ENCODE data around the gene OS9. TPM values are rescaled to one million over a fixed set of nuclear protein-coding genes. Genes with fewer than 3 reads are reported as not detected.

The OS9 gene
- total RNA-seq, 1 donor from 2014 or later: 133 TPM

- intact Hi-C loops (cut with DNase I): no loop called here
These were observed 65.5 kb downstream of the OS9 start for GRCh38 chr12:57759360-57759980.

GRCh38 chr12:57760347-57760982, 66.5 kb downstream of the OS9 start:
- DNase-seq (ENCODE audit: low spot score): no peak

More at GRCh38 chr12:57759360-57759980, 65.5 kb downstream of the OS9 start:
- DNase-seq (ENCODE audit: low spot score): no peak

GRCh38 chr12:57761391-57761998, 67.6 kb downstream of the OS9 start:
- intact Hi-C loops (cut with DNase I): no loop called here
- DNase-seq (ENCODE audit: low spot score): no peak

More at GRCh38 chr12:57760347-57760982, 66.5 kb downstream of the OS9 start:
- intact Hi-C loops (cut with DNase I): no loop called here

- no peak for DNase-seq (ENCODE audit: low spot score)
- intact Hi-C loops (cut with DNase I): no loop called here
These were observed 68.5 kb downstream of the OS9 start for GRCh38 chr12:57762463-57762862.

- intact Hi-C loops (cut with DNase I): no loop called here
- no peak for DNase-seq (ENCODE audit: low spot score)
These were observed 70.1 kb downstream of the OS9 start for GRCh38 chr12:57763881-57764661.

- no peak for DNase-seq (ENCODE audit: low spot score)
- intact Hi-C loops (cut with DNase I): no loop called here
These were observed 70.7 kb downstream of the OS9 start for GRCh38 chr12:57764662-57765002.

GRCh38 chr12:57765003-57765697, 71.2 kb downstream of the OS9 start:
- DNase-seq (ENCODE audit: low spot score): no peak
- intact Hi-C loops (cut with DNase I): no loop called here

GRCh38 chr12:57765698-57766463, 71.9 kb downstream of the OS9 start:
- intact Hi-C loops (cut with DNase I): no loop called here
- no peak for DNase-seq (ENCODE audit: low spot score)

GRCh38 chr12:57766464-57767304, 72.8 kb downstream of the OS9 start, which contains the start of gene CYP27B1:
Gene CYP27B1, minus strand, starts transcription at chr12:57767078. Its CDS starts 37 bp downstream, at chr12:57767041.
- intact Hi-C loops (cut with DNase I): no loop called here
- no peak for DNase-seq (ENCODE audit: low spot score)

- DNase-seq (ENCODE audit: low spot score): no peak
These were observed 73.4 kb downstream of the OS9 start for GRCh38 chr12:57767305-57767698.

GRCh38 chr12:57767876-57768275, 73.9 kb downstream of the OS9 start:
- intact Hi-C loops (cut with DNase I): no loop called here
- DNase-seq (ENCODE audit: low spot score): no peak

More at GRCh38 chr12:57767305-57767698, 73.4 kb downstream of the OS9 start:
- intact Hi-C loops (cut with DNase I): no loop called here

- no peak for DNase-seq (ENCODE audit: low spot score)
- intact Hi-C loops (cut with DNase I): no loop called here
These were observed 75.7 kb downstream of the OS9 start for GRCh38 chr12:57769594-57769993.

- intact Hi-C loops (cut with DNase I): loop anchor here (2.0 kb wide), 1 partner anchor 18 kb away; the partner anchor contains the start of gene CDK4
- no peak for DNase-seq (ENCODE audit: low spot score)
These were observed 76.8 kb downstream of the OS9 start for GRCh38 chr12:57770734-57771133.

Small RNA genes within 50 kb of the gene (microRNA-seq; reads per million reads assigned to microRNA genes)
- gene MIR6759: not detected

Other genes with a start within 250 kb of the OS9 start
- 0.73 TPM for gene INHBE, start 238.8 kb upstream of the OS9 start, total RNA-seq
- 0.83 TPM for gene GLI1, start 234.3 kb upstream of the OS9 start, total RNA-seq
- 5.9 TPM for gene ARHGAP9, start 214.3 kb upstream of the OS9 start, total RNA-seq
- gene MARS1, start 206.1 kb upstream of the OS9 start, total RNA-seq: 89.2 TPM
- 24.0 TPM for gene DDIT3, start 173.6 kb upstream of the OS9 start, total RNA-seq
- 39.9 TPM for gene MBD6, start 171.3 kb upstream of the OS9 start, total RNA-seq
- gene DCTN2, start 146.9 kb upstream of the OS9 start, total RNA-seq: 100 TPM
- gene KIF5A, start 144.1 kb upstream of the OS9 start, total RNA-seq: 0.22 TPM
- 17.9 TPM for gene PIP4K2C, start 102.9 kb upstream of the OS9 start, total RNA-seq
- gene DTX3, start 89.3 kb upstream of the OS9 start, total RNA-seq: 31.0 TPM
- gene ARHGEF25, start 82.7 kb upstream of the OS9 start, total RNA-seq: 15.0 TPM
- 11.1 TPM for gene B4GALNT1, start 60.9 kb upstream of the OS9 start, total RNA-seq
- gene AGAP2, start 44.6 kb downstream of the OS9 start, total RNA-seq: 6.1 TPM
- gene TSPAN31, start 50.9 kb downstream of the OS9 start, total RNA-seq: 25.1 TPM
- gene CDK4, start 58.2 kb downstream of the OS9 start, total RNA-seq: 46.3 TPM
- gene MARCHF9, start 61.0 kb downstream of the OS9 start, total RNA-seq: 13.1 TPM
- gene CYP27B1, start 72.9 kb downstream of the OS9 start, total RNA-seq: 0.24 TPM
- gene METTL1, start 78.0 kb downstream of the OS9 start, total RNA-seq: 13.3 TPM
- 1.6 TPM for gene EEF1AKMT3, start 78.5 kb downstream of the OS9 start, total RNA-seq
- gene TSFM, start 88.7 kb downstream of the OS9 start, total RNA-seq: 47.7 TPM
- 3.5 TPM for gene AVIL, start 124.6 kb downstream of the OS9 start, total RNA-seq
- 89.2 TPM for gene CTDSP2, start 152.6 kb downstream of the OS9 start, total RNA-seq
- 6.2 TPM for gene ATP23, start 247.4 kb downstream of the OS9 start, total RNA-seq

Data from cardiac septum (tissue), 1 donor.